Uterus (tissue), 4 donors: ENCODE data around the gene CGB2. TPM values are rescaled to one million over a fixed set of nuclear protein-coding genes. Genes with fewer than 3 reads are reported as not detected.
"Not testable (repeated sequence)": the region's sequence is repeated elsewhere in the genome, so short reads cannot be mapped to it uniquely, and the experiment has no call there.

Source experiments
- DNase-seq, 2 donors: peaks; one replicate each; pipeline ENCODE4 v3.0.0-alpha.2; 2019 to 2020
- H3K27ac ChIP-seq, 2 donors: fragments of 200-600 bp; sonication (generic); 1 replicate in 1 of 2; 2 replicates in 1 of 2; pipeline ENCODE4 v1.5.1; 2016 to 2018
- H3K27me3 ChIP-seq, 2 donors: fragments of 200-600 bp; sonication (generic); one replicate each; pipeline ENCODE4 v1.5.1; 2018 to 2019; ENCODE audit warnings: control low read depth in 1 of 2
- H3K36me3 ChIP-seq, 2 donors: fragments of 200-600 bp; sonication (generic); one replicate each; pipeline ENCODE4 v1.5.1; 2019; ENCODE audit warnings: control low read depth in 1 of 2
- H3K4me1 ChIP-seq, 2 donors: fragments of 200-600 bp; sonication (generic); one replicate each; pipeline ENCODE4 v1.5.1; 2018 to 2019; ENCODE audit warnings: control low read depth in 1 of 2
- H3K4me3 ChIP-seq, 2 donors: fragments of 200-600 bp; sonication (generic); 1 replicate in 1 of 2; 2 replicates in 1 of 2; pipeline ENCODE4 v1.5.1; 2018 to 2019; ENCODE audit warnings: mild to moderate bottlenecking in 1 of 2
- H3K9me3 ChIP-seq, 2 donors: fragments of 200-600 bp; sonication (generic); one replicate each; pipeline ENCODE4 v1.5.1; 2019; ENCODE audit warnings: control low read depth in 1 of 2
- POLR2A ChIP-seq, 2 donors: fragments of 450-650 bp; IDR thresholded peaks; one replicate each; pipeline ENCODE4 v1.6.1; 2016; ENCODE audit warnings: antibody characterized with exemption in 2 of 2, mild to moderate bottlenecking in 1 of 2, moderate library complexity in 1 of 2
- intact Hi-C: fragments of 100-400 bp; cut with DNase I; formaldehyde crosslinking; loops from one replicate; pipeline ENCODE4 v1.15.1; 2023; ENCODE audit warnings: low total_unique reads
- total RNA-seq, 4 donors: library from RNA; depleted of rRNA in 3 of 4; stranded (reverse); fragments of >200 nt in 3 of 4; gene quantifications; one replicate each; pipeline versions ENCODE4 v1.1.0 to v1.2.4, GENCODE V29; 2014 to 2023
- TF ChIP-seq, protein P1 (sequence below), 4 experiments: fragments of 200-600 bp in 2 of 4; fragments of 450-650 bp in 2 of 4; sonication (generic) in 2 of 4; IDR thresholded peaks; one replicate each; pipeline ENCODE4 v1.5.1; 2016 to 2019; ENCODE audit warnings: antibody characterized with exemption in 4 of 4, mild to moderate bottlenecking in 2 of 4, moderate library complexity in 1 of 4
- donor health status: DM: yes; HTN: yes; CAD: no.

Gene CGB2
- total RNA-seq, 4 donors from 2014 or later = not detected

- DNase-seq = no peak
- no peak overlapping the region for H3K4me3 ChIP-seq
- H3K27me3 ChIP-seq = peaks cover 14 to 26% of the 10 kb centered on the region in 2 donors
- H3K27ac ChIP-seq = no peak overlapping the region
- H3K36me3 ChIP-seq = no peaks in the 10 kb centered on the region
- H3K4me1 ChIP-seq = peaks cover 0 to 10% of the 10 kb centered on the region in 2 donors
- intact Hi-C loops = no loop called here
- H3K9me3 ChIP-seq = no peaks in the 10 kb centered on the region
- TF ChIP-seq POLR2A (IDR thresholded peaks at IDR 0.05) = no peak
- TF ChIP-seq, protein P1, sequence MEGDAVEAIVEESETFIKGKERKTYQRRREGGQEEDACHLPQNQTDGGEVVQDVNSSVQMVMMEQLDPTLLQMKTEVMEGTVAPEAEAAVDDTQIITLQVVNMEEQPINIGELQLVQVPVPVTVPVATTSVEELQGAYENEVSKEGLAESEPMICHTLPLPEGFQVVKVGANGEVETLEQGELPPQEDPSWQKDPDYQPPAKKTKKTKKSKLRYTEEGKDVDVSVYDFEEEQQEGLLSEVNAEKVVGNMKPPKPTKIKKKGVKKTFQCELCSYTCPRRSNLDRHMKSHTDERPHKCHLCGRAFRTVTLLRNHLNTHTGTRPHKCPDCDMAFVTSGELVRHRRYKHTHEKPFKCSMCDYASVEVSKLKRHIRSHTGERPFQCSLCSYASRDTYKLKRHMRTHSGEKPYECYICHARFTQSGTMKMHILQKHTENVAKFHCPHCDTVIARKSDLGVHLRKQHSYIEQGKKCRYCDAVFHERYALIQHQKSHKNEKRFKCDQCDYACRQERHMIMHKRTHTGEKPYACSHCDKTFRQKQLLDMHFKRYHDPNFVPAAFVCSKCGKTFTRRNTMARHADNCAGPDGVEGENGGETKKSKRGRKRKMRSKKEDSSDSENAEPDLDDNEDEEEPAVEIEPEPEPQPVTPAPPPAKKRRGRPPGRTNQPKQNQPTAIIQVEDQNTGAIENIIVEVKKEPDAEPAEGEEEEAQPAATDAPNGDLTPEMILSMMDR (IDR thresholded peaks at IDR 0.05) = no peak
Observed at GRCh38 chr19:49070416-49070815, 38.7 kb downstream of the CGB2 start.

GRCh38 chr19:49071860-49072547 lies 40.3 kb downstream of the CGB2 start:
- intact Hi-C loops = no loop called here
- Histone ChIP-seq H3K27ac (no peak overlapping the region), H3K36me3 (no peaks in the 10 kb centered on the region), H3K4me3 (no peak overlapping the region), H3K27me3 (peaks cover 14 to 26% of the 10 kb centered on the region in 2 donors), H3K4me1 (peaks cover 0 to 10% of the 10 kb centered on the region in 2 donors), H3K9me3 (no peaks in the 10 kb centered on the region)
- no peak for DNase-seq
- TF ChIP-seq POLR2A (IDR thresholded peaks at IDR 0.05) = no peak
- TF ChIP-seq, protein P1 (IDR thresholded peaks at IDR 0.05) = no peak

GRCh38 chr19:49073514-49074378 lies 42.1 kb downstream of the CGB2 start:
- no peaks in the 10 kb centered on the region for H3K9me3 ChIP-seq
- no peak for DNase-seq
- H3K4me1 ChIP-seq = peaks cover 0 to 10% of the 10 kb centered on the region in 2 donors
- H3K27me3 ChIP-seq = peaks cover 14 to 26% of the 10 kb centered on the region in 2 donors
- TF ChIP-seq POLR2A (IDR thresholded peaks at IDR 0.05) = no peak
- intact Hi-C loops = no loop called here
- no peaks in the 10 kb centered on the region for H3K36me3 ChIP-seq
- no peak overlapping the region for H3K27ac ChIP-seq
- H3K4me3 ChIP-seq = no peak overlapping the region

DNA sequence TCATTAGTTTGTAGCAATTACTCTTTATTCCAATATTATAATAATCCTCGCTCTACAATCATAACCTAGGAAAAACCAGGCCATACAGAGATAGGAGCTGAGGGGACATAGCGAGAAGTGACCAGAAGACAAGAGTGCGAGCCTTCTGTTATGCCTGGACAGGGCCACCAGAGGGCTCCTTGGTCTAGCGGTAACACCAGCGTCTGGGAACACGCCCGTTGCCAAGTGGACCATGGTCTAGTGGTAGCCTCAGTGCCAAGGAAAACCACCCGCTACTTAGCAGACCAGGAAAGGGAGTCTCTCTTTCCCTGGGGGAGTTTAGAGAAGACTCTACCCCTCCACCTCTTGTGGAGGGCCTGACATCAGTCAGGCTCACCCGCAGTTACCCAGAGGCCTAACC lies 43.2 kb downstream of the CGB2 start:
- peak; percentile 57 to 59 for DNase-seq
- TF ChIP-seq, protein P1 (IDR thresholded peaks at IDR 0.05) = peak; percentile 46 to 74 (median 70)
- H3K4me1 ChIP-seq, H3K36me3 ChIP-seq, H3K27ac ChIP-seq, intact Hi-C loops, H3K9me3 ChIP-seq, H3K4me3 ChIP-seq: not testable (repeated sequence)
- peaks cover 14 to 26% of the 10 kb centered on the region in 2 donors for H3K27me3 ChIP-seq

- intact Hi-C loops = no loop called here
- Histone ChIP-seq H3K36me3 (no peaks in the 10 kb centered on the region), H3K4me1 (no peaks in the 10 kb centered on the region), H3K27ac (no peak overlapping the region), H3K9me3 (no peaks in the 10 kb centered on the region), H3K27me3 (no peaks in the 10 kb centered on the region), H3K4me3 (no peak overlapping the region)
- no peak for TF ChIP-seq POLR2A (IDR thresholded peaks at IDR 0.05)
- TF ChIP-seq, protein P1 (IDR thresholded peaks at IDR 0.05) = no peak
- no peak for DNase-seq
Observed at GRCh38 chr19:49080392-49080791, 48.7 kb downstream of the CGB2 start.
